ENCODE measurements around the gene MYCN. TPM values are rescaled to one million over a fixed set of nuclear protein-coding genes. Genes with fewer than 3 reads are reported as not detected.

The MYCN gene
- total RNA-seq, 6 experiments from 2014 or later: 0.07 to 0.35 (median 0.23) TPM; not detected in 2

DNA sequence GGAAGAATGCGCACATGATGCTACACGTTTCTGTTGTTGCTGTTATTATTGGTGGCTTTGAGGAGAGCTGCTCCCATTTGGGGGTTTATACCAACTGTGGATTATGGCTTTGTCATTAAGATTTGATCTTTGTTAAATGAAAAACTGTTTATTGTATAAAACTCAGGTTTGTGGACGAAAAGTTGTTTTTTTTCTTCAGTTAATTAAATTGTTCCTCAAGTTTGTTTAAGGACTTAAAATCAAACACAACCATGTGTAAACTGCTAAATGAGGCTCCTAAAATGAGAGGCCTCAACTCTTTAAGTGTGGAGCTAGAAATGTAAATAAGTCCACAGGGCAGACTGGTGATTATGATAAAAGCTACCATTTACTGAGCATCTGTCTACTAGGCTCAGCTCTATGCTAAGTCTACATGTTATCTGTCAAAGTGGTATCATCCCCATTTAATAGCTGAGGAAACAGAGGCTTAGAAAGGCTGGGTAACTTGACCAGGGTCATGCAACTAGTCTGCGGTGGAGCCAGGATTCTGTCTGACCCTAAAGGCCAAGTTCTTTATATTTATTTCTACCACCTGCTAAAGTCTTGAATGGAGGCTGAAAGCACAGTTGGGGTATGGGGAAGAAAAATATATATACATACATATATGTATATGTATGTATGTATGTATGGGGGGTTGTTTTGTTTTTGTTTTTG, 4.1 kb downstream of the MYCN start:
- no peaks in the 10 kb centered on the region for H3K9me3 ChIP-seq
- WGBS (ENCODE audit: insufficient coverage, low coverage, low lambda C conversion rate, missing lambda C conversion rate): 56% methylated on average over 4 of the region's 4 CpGs
- DNase-seq (no peak), ATAC-seq (no peak)
- H3K36me3 ChIP-seq: no peaks in the 10 kb centered on the region
- peaks cover 0 to 5% of the 10 kb centered on the region in 2 donors for H3K27me3 ChIP-seq
- intact Hi-C loops (cut with DNase I): loop anchor here in 1 of 2 donors (5.0 to 10.0 kb wide), 2 partner anchors 307 to 560 kb away; no protein-coding TSS in a partner anchor
- H3K27ac ChIP-seq: no peak overlapping the region
- H3K4me3 ChIP-seq: no peak overlapping the region
- TF ChIP-seq, protein P1, sequence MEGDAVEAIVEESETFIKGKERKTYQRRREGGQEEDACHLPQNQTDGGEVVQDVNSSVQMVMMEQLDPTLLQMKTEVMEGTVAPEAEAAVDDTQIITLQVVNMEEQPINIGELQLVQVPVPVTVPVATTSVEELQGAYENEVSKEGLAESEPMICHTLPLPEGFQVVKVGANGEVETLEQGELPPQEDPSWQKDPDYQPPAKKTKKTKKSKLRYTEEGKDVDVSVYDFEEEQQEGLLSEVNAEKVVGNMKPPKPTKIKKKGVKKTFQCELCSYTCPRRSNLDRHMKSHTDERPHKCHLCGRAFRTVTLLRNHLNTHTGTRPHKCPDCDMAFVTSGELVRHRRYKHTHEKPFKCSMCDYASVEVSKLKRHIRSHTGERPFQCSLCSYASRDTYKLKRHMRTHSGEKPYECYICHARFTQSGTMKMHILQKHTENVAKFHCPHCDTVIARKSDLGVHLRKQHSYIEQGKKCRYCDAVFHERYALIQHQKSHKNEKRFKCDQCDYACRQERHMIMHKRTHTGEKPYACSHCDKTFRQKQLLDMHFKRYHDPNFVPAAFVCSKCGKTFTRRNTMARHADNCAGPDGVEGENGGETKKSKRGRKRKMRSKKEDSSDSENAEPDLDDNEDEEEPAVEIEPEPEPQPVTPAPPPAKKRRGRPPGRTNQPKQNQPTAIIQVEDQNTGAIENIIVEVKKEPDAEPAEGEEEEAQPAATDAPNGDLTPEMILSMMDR (IDR thresholded peaks at IDR 0.05): no peak
- no peak for TF ChIP-seq POLR2A (IDR thresholded peaks at IDR 0.05)
- H3K4me1 ChIP-seq: peaks cover 0 to 28% (median 12%) of the 10 kb centered on the region in 4 donors

DNA sequence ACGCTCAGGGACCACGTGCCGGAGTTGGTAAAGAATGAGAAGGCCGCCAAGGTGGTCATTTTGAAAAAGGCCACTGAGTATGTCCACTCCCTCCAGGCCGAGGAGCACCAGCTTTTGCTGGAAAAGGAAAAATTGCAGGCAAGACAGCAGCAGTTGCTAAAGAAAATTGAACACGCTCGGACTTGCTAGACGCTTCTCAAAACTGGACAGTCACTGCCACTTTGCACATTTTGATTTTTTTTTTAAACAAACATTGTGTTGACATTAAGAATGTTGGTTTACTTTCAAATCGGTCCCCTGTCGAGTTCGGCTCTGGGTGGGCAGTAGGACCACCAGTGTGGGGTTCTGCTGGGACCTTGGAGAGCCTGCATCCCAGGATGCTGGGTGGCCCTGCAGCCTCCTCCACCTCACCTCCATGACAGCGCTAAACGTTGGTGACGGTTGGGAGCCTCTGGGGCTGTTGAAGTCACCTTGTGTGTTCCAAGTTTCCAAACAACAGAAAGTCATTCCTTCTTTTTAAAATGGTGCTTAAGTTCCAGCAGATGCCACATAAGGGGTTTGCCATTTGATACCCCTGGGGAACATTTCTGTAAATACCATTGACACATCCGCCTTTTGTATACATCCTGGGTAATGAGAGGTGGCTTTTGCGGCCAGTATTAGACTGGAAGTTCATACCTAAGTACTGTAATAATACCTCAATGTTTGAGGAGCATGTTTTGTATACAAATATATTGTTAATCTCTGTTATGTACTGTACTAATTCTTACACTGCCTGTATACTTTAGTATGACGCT, 5.8 kb downstream of the MYCN start:
- Histone ChIP-seq H3K36me3 (no peaks in the 10 kb centered on the region), H3K27ac (no peak overlapping the region), H3K27me3 (peaks cover 0 to 5% of the 10 kb centered on the region in 2 donors), H3K4me1 (peaks cover 0 to 12% (median 6%) of the 10 kb centered on the region in 4 donors), H3K4me3 (no peak overlapping the region), H3K9me3 (no peaks in the 10 kb centered on the region)
- no peak for DNase-seq
- WGBS (ENCODE audit: insufficient coverage, low coverage, low lambda C conversion rate, missing lambda C conversion rate): 78% methylated on average over 14 of the region's 17 CpGs
- intact Hi-C loops (cut with DNase I): loop anchor here in 1 of 2 donors (10.0 kb wide), 1 partner anchor 559 kb away; no protein-coding TSS in a partner anchor
- no peak for ATAC-seq
- TF ChIP-seq POLR2A (IDR thresholded peaks at IDR 0.05): no peak
- TF ChIP-seq, protein P1 (IDR thresholded peaks at IDR 0.05): no peak

DNA sequence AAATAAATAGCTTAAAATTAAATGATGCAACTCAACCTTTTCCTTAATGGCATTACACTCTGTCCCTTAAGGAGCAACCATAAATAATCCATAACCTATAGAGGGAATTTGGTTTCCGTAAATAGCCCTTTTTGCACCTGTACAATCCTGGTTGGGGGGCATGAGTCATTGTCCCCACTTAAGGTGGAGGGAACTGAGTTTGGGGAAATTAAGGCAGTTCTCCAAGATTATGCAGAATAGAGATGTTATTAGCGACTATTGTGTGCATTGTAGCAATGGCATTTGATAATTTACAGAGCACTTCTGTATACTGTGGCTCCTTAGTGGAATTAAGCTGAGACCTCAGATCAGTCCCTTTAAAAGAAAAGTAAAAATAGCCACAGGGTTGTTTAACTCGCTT, 6.6 kb downstream of the MYCN start:
- TF ChIP-seq, protein P1 (IDR thresholded peaks at IDR 0.05): no peak
- TF ChIP-seq POLR2A (IDR thresholded peaks at IDR 0.05): no peak
- Histone ChIP-seq H3K4me1 (peaks cover 0 to 3% (median 1%) of the 10 kb centered on the region in 4 donors), H3K4me3 (no peak overlapping the region), H3K9me3 (no peaks in the 10 kb centered on the region), H3K36me3 (no peaks in the 10 kb centered on the region), H3K27ac (no peak overlapping the region), H3K27me3 (peaks cover 0 to 2% of the 10 kb centered on the region in 2 donors)
- ATAC-seq (no peak), DNase-seq (no peak)
- WGBS (ENCODE audit: insufficient coverage, low coverage, low lambda C conversion rate, missing lambda C conversion rate): 60% methylated on average over 3 of the region's 3 CpGs
- intact Hi-C loops (cut with DNase I): loop anchor here in 1 of 2 donors (10.0 kb wide), 1 partner anchor 558 kb away; no protein-coding TSS in a partner anchor

DNA sequence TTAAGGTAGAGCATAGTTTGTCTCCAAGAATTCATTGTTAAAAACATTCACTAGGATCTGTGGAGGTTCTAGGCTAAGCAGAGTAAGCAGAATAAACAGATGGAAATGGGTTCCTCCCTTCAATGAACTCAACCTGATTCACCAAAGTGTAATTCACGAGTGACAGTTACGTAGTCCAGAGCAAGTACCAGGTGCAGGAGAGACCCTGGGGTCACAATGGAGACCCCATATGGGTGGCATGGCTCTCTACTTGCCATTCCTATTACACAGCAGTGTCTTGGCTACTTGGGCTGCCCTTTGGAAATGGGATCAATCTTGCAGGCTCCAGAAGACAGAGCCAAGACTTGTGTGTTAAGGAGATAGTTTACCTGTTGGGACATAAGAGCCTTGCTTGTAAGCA, 7.1 kb downstream of the MYCN start:
- H3K9me3 ChIP-seq: no peaks in the 10 kb centered on the region
- DNase-seq (no peak), ATAC-seq (no peak)
- no peak overlapping the region for H3K4me3 ChIP-seq
- TF ChIP-seq, protein P1 (IDR thresholded peaks at IDR 0.05): no peak
- no peak for TF ChIP-seq POLR2A (IDR thresholded peaks at IDR 0.05)
- 85% methylated on average over 2 of the region's 2 CpGs for whole genome bisulfite sequencing (ENCODE audit: insufficient coverage, low coverage, low lambda C conversion rate, missing lambda C conversion rate)
- no peaks in the 10 kb centered on the region for H3K27me3 ChIP-seq
- intact Hi-C loops (cut with DNase I): loop anchor here in 1 of 2 donors (10.0 kb wide), 1 partner anchor 557 kb away; no protein-coding TSS in a partner anchor
- no peaks in the 10 kb centered on the region for H3K36me3 ChIP-seq
- H3K27ac ChIP-seq: no peak overlapping the region
- no peaks in the 10 kb centered on the region for H3K4me1 ChIP-seq
